H1 (cell line): ENCODE data around the gene COL26A1. TPM values are rescaled to one million over a fixed set of nuclear protein-coding genes. Genes with fewer than 3 reads are reported as not detected.

ENCODE experiments used
- CBX5 ChIP-seq: fragments of 300-800, 300-1000 bp; sonication (generic); IDR thresholded peaks from 2 replicates; pipeline ENCODE4 v1.7.1; 2016; ENCODE audit warnings: antibody characterized with exemption, low read length, low read depth
- CHD7 ChIP-seq: fragments of 300-600 bp; sonication (generic); IDR thresholded peaks from 2 replicates; pipeline ENCODE4 v1.7.1; 2012; ENCODE audit warnings: low read length, moderate library complexity, mild to moderate bottlenecking, inconsistent platforms; ENCODE audit not compliant: insufficient replicate concordance
- HDAC2 ChIP-seq, 2 experiments: fragments of 300-600 bp in 1 of 2; sonication (generic) in 1 of 2; IDR thresholded peaks; 2 replicates each; pipeline ENCODE4 v1.6.1; 2011 to 2012; ENCODE audit warnings: low read depth in 2 of 2, low read length in 2 of 2, mild to moderate bottlenecking in 2 of 2, moderate library complexity in 2 of 2, borderline replicate concordance in 1 of 2, inconsistent platforms in 1 of 2
- HDAC6 ChIP-seq: IDR thresholded peaks from one replicate; pipeline ENCODE4 v1.7.1; 2012; ENCODE audit warnings: low read depth, mild to moderate bottlenecking, inconsistent platforms, low read length, moderate library complexity
- NRF1 ChIP-seq: IDR thresholded peaks from 2 replicates; pipeline ENCODE4 v1.6.1; 2011; ENCODE audit warnings: mild to moderate bottlenecking, low read depth, low read length, improper control_type of control experiment
- SIX5 ChIP-seq: IDR thresholded peaks from 2 replicates; pipeline ENCODE4 v1.6.1; 2011; ENCODE audit warnings: mild to moderate bottlenecking, low read depth, low read length
- SP4 ChIP-seq: IDR thresholded peaks from 2 replicates; pipeline ENCODE4 v1.6.1; 2012; ENCODE audit warnings: low read length, inconsistent platforms
- TAF1 ChIP-seq: IDR thresholded peaks from 2 replicates; pipeline ENCODE4 v1.6.1; 2011; ENCODE audit warnings: mild to moderate bottlenecking, low read depth, low read length
- TCF12 ChIP-seq: IDR thresholded peaks from 2 replicates; pipeline ENCODE4 v1.6.1; 2011; ENCODE audit warnings: low read depth, mild to moderate bottlenecking, low read length
- TEAD4 ChIP-seq: IDR thresholded peaks from 2 replicates; pipeline ENCODE4 v1.6.1; 2012; ENCODE audit warnings: low read depth, low read length, inconsistent platforms, mixed read lengths
- USF2 ChIP-seq: IDR thresholded peaks from 2 replicates; pipeline ENCODE4 v1.6.1; 2011; ENCODE audit warnings: low read length, improper control_type of control experiment
- polyA plus RNA-seq, 7 experiments: library from polyadenylated mRNA; depleted of rRNA in 3 of 7; stranded (reverse) in 5 of 7; unstranded in 2 of 7; fragments of >200 nt in 5 of 7; fragments of 200-250 nt in 2 of 7; gene quantifications; 1 replicate in 5 of 7; 2 replicates in 1 of 7; 4 replicates in 1 of 7; pipeline versions ENCODE4 v1.2.1 to v1.2.3, GENCODE V29; 2011 to 2013; ENCODE audit warnings: missing spikeins in 2 of 7, mixed read lengths in 2 of 7
- total RNA-seq: library from RNA; stranded (reverse); fragmentation: NEBNext Ultra II Directional; extraction: Animal tissue kit (Norgen Biotek cat#: 25700); gene quantifications from 2 replicates; pipeline ENCODE4 v1.2.1, GENCODE V29; 2021

COL26A1 gene
- total and polyA plus RNA-seq, 2 of the 8 experiments (the other 6 are each of a cell fraction or from before 2014, with no cell fraction given) = 51.1 to 68.8 TPM

- no peak for TF ChIP-seq CHD7
- no peak for TF ChIP-seq HDAC6
- TF ChIP-seq SIX5 = no peak
- TF ChIP-seq HDAC2 (IDR thresholded peaks at IDR 0.05; ENCODE audit: borderline replicate concordance in 1 of 2, low read depth in 2 of 2, low read length in 2 of 2) = no peak
- TF ChIP-seq TAF1 = no peak
- no peak for TF ChIP-seq USF2
- no peak for TF ChIP-seq NRF1
- TF ChIP-seq SP4 = no peak
- no peak for TF ChIP-seq CBX5
- no peak for TF ChIP-seq TEAD4
- TF ChIP-seq TCF12 = no peak
Observed at GRCh38 chr7:101412976-101413375, 50.3 kb downstream of the COL26A1 start (continued).
